ENCODE data around the gene S100P.
"Not testable (repeated sequence)": the region's sequence is repeated elsewhere in the genome, so short reads cannot be mapped to it uniquely, and the experiment has no call there.

Gene S100P

DNA sequence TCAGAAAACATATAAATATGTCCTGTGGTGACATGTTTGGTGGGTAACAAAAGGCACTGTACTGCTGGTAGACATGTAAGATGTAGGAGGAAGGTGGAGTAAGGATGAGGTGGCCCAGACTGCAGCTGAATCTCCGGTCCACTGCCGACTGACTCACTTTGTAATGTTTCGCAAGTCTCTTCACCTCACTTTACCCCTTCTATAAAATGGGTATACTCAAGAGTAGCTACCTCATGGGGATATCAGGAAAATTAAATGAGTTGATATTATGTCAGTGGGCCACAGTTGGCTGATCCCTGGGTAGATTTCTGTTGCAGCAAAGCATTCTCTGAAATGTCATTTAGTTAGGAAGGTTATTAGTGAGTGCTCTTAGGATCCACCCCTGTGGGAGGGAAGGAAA, 31.1 kb upstream of the S100P start:
- DNase-seq (ENCODE audit: extremely low read depth, low read depth), result no peak
- H3K4me3 ChIP-seq (replicated peaks; ENCODE audit: low read depth, low read length), result no peak overlapping the region
- TF ChIP-seq, protein P1, sequence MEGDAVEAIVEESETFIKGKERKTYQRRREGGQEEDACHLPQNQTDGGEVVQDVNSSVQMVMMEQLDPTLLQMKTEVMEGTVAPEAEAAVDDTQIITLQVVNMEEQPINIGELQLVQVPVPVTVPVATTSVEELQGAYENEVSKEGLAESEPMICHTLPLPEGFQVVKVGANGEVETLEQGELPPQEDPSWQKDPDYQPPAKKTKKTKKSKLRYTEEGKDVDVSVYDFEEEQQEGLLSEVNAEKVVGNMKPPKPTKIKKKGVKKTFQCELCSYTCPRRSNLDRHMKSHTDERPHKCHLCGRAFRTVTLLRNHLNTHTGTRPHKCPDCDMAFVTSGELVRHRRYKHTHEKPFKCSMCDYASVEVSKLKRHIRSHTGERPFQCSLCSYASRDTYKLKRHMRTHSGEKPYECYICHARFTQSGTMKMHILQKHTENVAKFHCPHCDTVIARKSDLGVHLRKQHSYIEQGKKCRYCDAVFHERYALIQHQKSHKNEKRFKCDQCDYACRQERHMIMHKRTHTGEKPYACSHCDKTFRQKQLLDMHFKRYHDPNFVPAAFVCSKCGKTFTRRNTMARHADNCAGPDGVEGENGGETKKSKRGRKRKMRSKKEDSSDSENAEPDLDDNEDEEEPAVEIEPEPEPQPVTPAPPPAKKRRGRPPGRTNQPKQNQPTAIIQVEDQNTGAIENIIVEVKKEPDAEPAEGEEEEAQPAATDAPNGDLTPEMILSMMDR (IDR thresholded peaks at IDR 0.05; ENCODE audit: low read depth, low read length, missing control alignments), result no peak

DNA sequence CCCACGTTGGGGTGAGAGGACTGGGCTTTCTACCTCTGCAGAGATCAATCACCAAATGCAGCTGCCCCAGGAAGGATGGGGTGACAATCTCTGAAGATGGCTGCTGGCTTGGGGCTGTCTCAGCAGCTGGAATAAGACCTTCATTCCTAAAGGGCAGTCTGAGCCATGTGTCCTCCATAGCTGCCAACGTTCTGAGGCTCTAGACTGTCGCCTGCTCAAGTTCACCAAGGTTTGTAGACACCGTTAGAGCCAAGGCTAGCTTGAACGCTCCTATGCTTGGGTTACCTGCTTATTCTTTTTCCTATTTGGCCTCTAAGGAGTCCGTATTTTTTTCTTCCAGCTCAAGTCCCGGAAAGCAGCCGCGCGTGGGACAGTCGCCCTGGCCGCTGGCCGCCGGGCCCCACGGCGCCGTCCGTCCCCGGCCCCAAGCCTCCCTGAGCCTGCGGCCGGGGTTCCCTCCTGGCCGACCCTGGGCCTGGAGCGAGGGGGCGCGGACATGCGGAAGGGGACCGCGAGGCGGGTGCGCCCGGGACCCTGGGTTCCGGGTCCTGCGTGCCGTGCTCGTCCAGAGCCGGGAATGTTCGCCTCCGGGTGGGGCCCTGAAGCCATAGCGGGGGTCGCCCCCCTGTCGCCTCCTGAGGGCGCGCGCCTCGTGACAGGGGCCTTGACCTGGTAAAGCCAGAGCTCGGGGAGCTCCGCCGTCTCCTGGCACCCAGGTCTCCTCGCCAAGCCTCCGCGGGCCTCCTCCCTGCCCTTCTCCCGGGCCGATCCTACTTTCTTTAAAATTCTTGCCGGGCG, 29.9 kb upstream of the S100P start:
- no peak for DNase-seq (ENCODE audit: extremely low read depth, low read depth)
- TF ChIP-seq, protein P1 (IDR thresholded peaks at IDR 0.05; ENCODE audit: low read depth, low read length, missing control alignments), result no peak
- 0 out of 2 replicates have a peak overlapping the region, but pooled peaks have one; percentile 7 for H3K4me3 ChIP-seq (replicated peaks; ENCODE audit: low read depth, low read length)

DNA sequence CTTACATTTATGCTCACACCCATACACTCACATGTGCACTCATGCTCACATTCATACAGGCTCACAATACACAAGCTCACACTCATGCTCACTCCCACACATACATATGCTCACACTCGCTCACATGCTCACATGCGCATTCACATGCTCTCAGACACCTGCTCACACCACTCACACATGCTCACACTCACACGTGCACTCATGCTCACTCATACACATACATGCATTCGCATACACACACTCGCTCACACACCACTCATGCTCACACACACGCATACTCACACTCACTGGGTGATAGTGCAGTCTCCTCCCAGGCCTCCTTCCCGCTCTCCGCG, 28.4 kb upstream of the S100P start:
- no peak for DNase-seq (ENCODE audit: extremely low read depth, low read depth)
- no peak overlapping the region for H3K4me3 ChIP-seq (replicated peaks; ENCODE audit: low read depth, low read length)
- TF ChIP-seq, protein P1 (IDR thresholded peaks at IDR 0.05; ENCODE audit: low read depth, low read length, missing control alignments), result no peak

DNA sequence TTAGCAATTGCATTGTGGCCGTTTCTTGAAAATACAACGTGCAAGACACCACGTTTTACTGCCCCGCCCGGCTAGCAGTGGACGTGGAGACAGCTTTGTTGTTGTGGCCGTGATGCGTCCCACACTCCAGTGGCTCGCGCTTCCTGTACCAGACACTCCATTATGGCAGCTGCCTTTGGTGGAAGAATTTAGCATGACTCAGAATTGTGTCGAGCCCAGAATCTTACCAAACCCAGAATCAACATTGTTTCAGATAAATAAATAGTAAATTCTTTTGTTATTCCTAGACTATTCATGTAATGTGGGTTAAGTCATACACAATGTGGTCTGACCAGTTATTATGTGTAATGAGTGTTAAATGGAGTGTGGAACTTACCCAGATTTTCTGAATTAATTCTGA, 25.3 kb upstream of the S100P start:
- TF ChIP-seq, protein P1 (IDR thresholded peaks at IDR 0.05; ENCODE audit: low read depth, low read length, missing control alignments), result no peak
- DNase-seq (ENCODE audit: extremely low read depth, low read depth), result no peak
- H3K4me3 ChIP-seq (replicated peaks; ENCODE audit: low read depth, low read length), result no peak overlapping the region

DNA sequence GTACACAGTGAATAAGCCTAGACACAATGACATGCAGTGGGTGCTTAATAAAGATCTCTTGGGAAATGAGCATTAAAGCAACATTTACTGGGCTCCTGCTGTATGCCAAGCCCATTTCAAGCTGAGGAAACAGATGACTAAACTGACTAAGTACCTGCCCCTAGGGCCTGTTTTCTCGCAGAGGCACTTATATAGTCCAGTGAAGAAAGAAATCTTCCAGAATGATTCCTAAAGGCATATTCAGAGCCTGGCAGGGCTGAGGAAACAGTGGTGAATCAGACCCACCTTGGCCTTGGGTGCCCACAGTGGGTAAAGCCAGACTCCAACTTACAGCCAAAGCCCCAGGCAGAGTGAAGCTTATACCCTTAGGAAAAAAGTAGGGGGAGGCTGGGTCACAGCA, 22.0 kb upstream of the S100P start:
- no peak for DNase-seq (ENCODE audit: extremely low read depth, low read depth)
- TF ChIP-seq, protein P1 (IDR thresholded peaks at IDR 0.05; ENCODE audit: low read depth, low read length, missing control alignments), result no peak
- H3K4me3 ChIP-seq (replicated peaks; ENCODE audit: low read depth, low read length), result no peak overlapping the region

DNA sequence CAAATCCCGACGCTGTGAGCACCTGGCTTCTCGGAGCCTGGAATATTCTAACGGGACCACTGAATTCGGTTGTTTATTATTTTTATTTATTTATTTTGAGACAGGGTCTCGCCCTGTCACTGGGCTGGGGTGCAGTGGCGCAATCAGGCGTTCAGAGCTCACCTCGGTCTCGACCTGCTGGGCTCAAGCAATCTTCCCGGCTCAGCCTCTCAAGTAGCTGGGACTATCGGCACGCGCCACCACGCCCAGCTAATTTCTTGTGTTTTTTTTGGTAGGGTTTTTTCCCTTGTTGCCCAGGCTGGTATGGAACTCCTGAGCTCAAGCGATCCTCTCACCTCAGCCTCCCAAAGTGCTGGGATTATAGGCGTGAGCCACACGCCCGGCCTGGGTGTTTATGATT, 21.5 kb upstream of the S100P start:
- TF ChIP-seq, protein P1 (IDR thresholded peaks at IDR 0.05; ENCODE audit: low read depth, low read length, missing control alignments), result no peak
- H3K4me3 ChIP-seq (replicated peaks; ENCODE audit: low read depth, low read length), result no peak overlapping the region
- DNase-seq (ENCODE audit: extremely low read depth, low read depth), result no peak

DNA sequence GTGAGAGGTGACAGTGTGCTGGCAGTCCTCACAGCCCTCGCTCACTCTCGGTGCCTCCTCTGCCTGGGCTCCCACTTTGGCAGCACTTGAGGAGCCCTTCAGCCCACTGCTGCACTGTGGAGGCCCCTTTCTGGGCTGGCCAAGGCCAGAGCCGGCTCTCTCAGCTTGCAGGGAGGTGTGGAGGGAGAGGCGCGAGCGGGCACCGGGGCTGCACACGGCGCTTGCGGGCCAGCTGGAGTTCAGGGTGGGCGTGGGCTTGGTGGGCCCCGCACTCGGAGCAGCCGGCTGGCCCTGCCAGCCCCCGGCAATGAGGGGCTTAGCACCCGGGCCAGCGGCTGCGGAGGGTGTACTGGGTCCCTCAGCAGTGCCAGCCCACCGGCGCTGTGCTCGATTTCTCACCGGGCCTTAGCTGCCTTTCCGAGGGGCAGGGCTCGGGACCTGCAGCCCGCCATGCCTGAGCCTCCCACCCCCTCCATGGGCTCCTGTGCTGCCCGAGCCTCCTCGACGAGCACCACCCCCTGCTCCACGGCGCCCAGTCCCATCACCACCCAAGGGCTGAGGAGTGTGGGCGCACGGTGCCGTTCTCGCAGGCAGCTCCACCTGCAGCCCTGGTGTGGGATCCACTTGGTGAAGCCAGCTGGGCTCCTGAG, 21.0 kb upstream of the S100P start:
- not testable (repeated sequence) for H3K4me3 ChIP-seq (replicated peaks; ENCODE audit: low read depth, low read length); DNase-seq (ENCODE audit: extremely low read depth, low read depth)

DNA sequence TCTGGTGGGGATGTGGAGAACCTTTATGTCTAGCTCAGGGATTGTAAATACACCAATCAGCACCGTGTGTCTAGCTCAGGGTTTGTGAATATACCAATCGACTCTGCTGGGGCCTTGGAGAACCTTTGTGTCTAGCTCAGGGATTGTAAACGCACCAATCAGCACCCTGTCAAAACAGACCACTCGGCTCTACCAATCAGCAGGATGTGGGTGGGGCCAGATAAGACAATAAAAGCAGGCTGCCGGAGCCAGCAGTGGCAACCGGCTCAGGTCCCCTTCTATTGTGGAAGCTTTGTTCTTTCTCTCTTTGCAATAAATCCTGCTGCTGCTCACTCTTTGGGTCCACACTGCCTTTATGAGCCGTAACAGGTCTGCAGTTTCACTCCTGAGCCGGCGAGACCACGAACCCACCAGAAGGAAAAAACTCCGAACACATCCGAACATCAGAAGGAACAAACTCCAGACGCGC, 20.5 kb upstream of the S100P start:
- not testable (repeated sequence) for DNase-seq (ENCODE audit: extremely low read depth, low read depth)

More for the DNA sequence above, 20.5 kb upstream of the S100P start:
- H3K4me3 ChIP-seq (replicated peaks; ENCODE audit: low read depth, low read length), result peak overlapping the region; percentile 79
